HUES48 (cell line): ENCODE data around the gene DCC.

ENCODE experiments used
- H3K27ac ChIP-seq: one replicate; pipeline ENCODE4 v1.7.0; 2013; ENCODE audit warnings: low read depth, low read length, inconsistent platforms
- H3K27me3 ChIP-seq: 2 replicates; pipeline ENCODE4 v1.6.1; 2013; ENCODE audit warnings: mild to moderate bottlenecking, low read length; ENCODE audit not compliant: control insufficient read depth, insufficient read depth
- H3K36me3 ChIP-seq: 2 replicates; pipeline ENCODE4 v1.6.1; 2013; ENCODE audit warnings: low read length; ENCODE audit not compliant: control insufficient read depth, insufficient read depth
- H3K4me1 ChIP-seq: 2 replicates; pipeline ENCODE4 v1.6.1; 2013; ENCODE audit warnings: mild to moderate bottlenecking, low read length; ENCODE audit not compliant: control insufficient read depth, insufficient read depth
- H3K4me3 ChIP-seq: 2 replicates; pipeline ENCODE4 v1.5.1; 2013; ENCODE audit warnings: mild to moderate bottlenecking, low read depth, low read length
- H3K9ac ChIP-seq: 2 replicates; pipeline ENCODE4 v1.6.1; 2013; ENCODE audit warnings: mild to moderate bottlenecking, low read depth, low read length, moderate library complexity
- H3K9me3 ChIP-seq: 2 replicates; pipeline ENCODE4 v1.6.1; 2013; ENCODE audit warnings: low read length; ENCODE audit not compliant: control insufficient read depth, insufficient read depth

Gene DCC

GRCh38 chr18:53114441-53114840, 774.4 kb downstream of the DCC start:
- no peak overlapping the region for H3K9ac ChIP-seq
- no peaks in the 10 kb centered on the region for H3K27me3 ChIP-seq
- H3K27ac ChIP-seq, result no peak overlapping the region
- H3K36me3 ChIP-seq, result no peaks in the 10 kb centered on the region
- no peak overlapping the region for H3K4me3 ChIP-seq
- H3K9me3 ChIP-seq, result no peaks in the 10 kb centered on the region
- peaks cover 11% of the 10 kb centered on the region for H3K4me1 ChIP-seq

GRCh38 chr18:53115876-53116585, 776.0 kb downstream of the DCC start:
- H3K4me1 ChIP-seq, result peaks cover 11% of the 10 kb centered on the region
- no peak overlapping the region for H3K27ac ChIP-seq
- H3K4me3 ChIP-seq, result no peak overlapping the region; the same call in 1 of the 2 replicates
- H3K36me3 ChIP-seq, result no peaks in the 10 kb centered on the region
- H3K9ac ChIP-seq, result no peak overlapping the region
- no peaks in the 10 kb centered on the region for H3K27me3 ChIP-seq
- no peaks in the 10 kb centered on the region for H3K9me3 ChIP-seq

GRCh38 chr18:53117851-53118250, 777.9 kb downstream of the DCC start:
- H3K9me3 ChIP-seq, result no peaks in the 10 kb centered on the region
- no peaks in the 10 kb centered on the region for H3K27me3 ChIP-seq
- H3K27ac ChIP-seq, result no peak overlapping the region

GRCh38 chr18:53126210-53126609, 786.2 kb downstream of the DCC start:
- Histone ChIP-seq H3K27ac (no peak overlapping the region), H3K27me3 (no peaks in the 10 kb centered on the region), H3K4me3 (no peak overlapping the region), H3K36me3 (no peaks in the 10 kb centered on the region), H3K9ac (no peak overlapping the region), H3K4me1 (peaks cover 19% of the 10 kb centered on the region), H3K9me3 (no peaks in the 10 kb centered on the region)

More at GRCh38 chr18:53117851-53118250, 777.9 kb downstream of the DCC start:
- Histone ChIP-seq H3K36me3 (no peaks in the 10 kb centered on the region), H3K4me3 (no peak overlapping the region), H3K9ac (no peak overlapping the region), H3K4me1 (peaks cover 11% of the 10 kb centered on the region)

- H3K27me3 ChIP-seq, result no peaks in the 10 kb centered on the region
- H3K4me1 ChIP-seq, result peaks cover 15% of the 10 kb centered on the region
- no peak overlapping the region for H3K4me3 ChIP-seq
- H3K27ac ChIP-seq, result no peak overlapping the region
- no peaks in the 10 kb centered on the region for H3K9me3 ChIP-seq
- no peaks in the 10 kb centered on the region for H3K36me3 ChIP-seq
- H3K9ac ChIP-seq, result no peak overlapping the region
Measured at GRCh38 chr18:53131001-53131400, 791.0 kb downstream of the DCC start.

- Histone ChIP-seq H3K4me1 (peaks cover 1% of the 10 kb centered on the region; the same call in 1 of the 2 replicates), H3K27me3 (no peaks in the 10 kb centered on the region), H3K9ac (no peak overlapping the region), H3K4me3 (no peak overlapping the region), H3K27ac (no peak overlapping the region), H3K36me3 (no peaks in the 10 kb centered on the region), H3K9me3 (0 out of 2 replicates have a peak, but pooled peaks cover 4% of the 10 kb centered on the region)
Measured at GRCh38 chr18:53134711-53135110, 794.7 kb downstream of the DCC start.

- no peaks in the 10 kb centered on the region for H3K36me3 ChIP-seq
- no peak overlapping the region for H3K27ac ChIP-seq
- peaks cover 3% of the 10 kb centered on the region; the same call in 1 of the 2 replicates for H3K4me1 ChIP-seq
- H3K4me3 ChIP-seq, result no peak overlapping the region
- no peaks in the 10 kb centered on the region for H3K27me3 ChIP-seq
- H3K9me3 ChIP-seq, result 0 out of 2 replicates have a peak, but pooled peaks cover 4% of the 10 kb centered on the region
- no peak overlapping the region for H3K9ac ChIP-seq
Measured at GRCh38 chr18:53135654-53136053, 795.7 kb downstream of the DCC start.

- H3K27ac ChIP-seq, result no peak overlapping the region
- H3K4me1 ChIP-seq, result peaks cover 3% of the 10 kb centered on the region; the same call in 1 of the 2 replicates
- 0 out of 2 replicates have a peak, but pooled peaks cover 4% of the 10 kb centered on the region for H3K9me3 ChIP-seq
- no peaks in the 10 kb centered on the region for H3K36me3 ChIP-seq
- no peak overlapping the region for H3K9ac ChIP-seq
- H3K27me3 ChIP-seq, result no peaks in the 10 kb centered on the region
- no peak overlapping the region for H3K4me3 ChIP-seq
Measured at GRCh38 chr18:53139746-53140500, 799.9 kb downstream of the DCC start.

GRCh38 chr18:53142005-53142404, 802.0 kb downstream of the DCC start:
- Histone ChIP-seq H3K9me3 (0 out of 2 replicates have a peak, but pooled peaks cover 3% of the 10 kb centered on the region), H3K9ac (no peak overlapping the region), H3K36me3 (no peaks in the 10 kb centered on the region), H3K4me3 (no peak overlapping the region), H3K27me3 (no peaks in the 10 kb centered on the region), H3K27ac (no peak overlapping the region), H3K4me1 (peaks cover 3% of the 10 kb centered on the region; the same call in 1 of the 2 replicates)

GRCh38 chr18:53147472-53147871, 807.5 kb downstream of the DCC start:
- H3K27ac ChIP-seq, result no peak overlapping the region
- no peak overlapping the region for H3K9ac ChIP-seq
- no peaks in the 10 kb centered on the region for H3K36me3 ChIP-seq
- no peaks in the 10 kb centered on the region for H3K27me3 ChIP-seq
- H3K4me3 ChIP-seq, result no peak overlapping the region
- H3K4me1 ChIP-seq, result no peaks in the 10 kb centered on the region
- H3K9me3 ChIP-seq, result no peaks in the 10 kb centered on the region

- Histone ChIP-seq H3K9ac (no peak overlapping the region), H3K4me3 (no peak overlapping the region), H3K9me3 (no peaks in the 10 kb centered on the region), H3K27me3 (no peaks in the 10 kb centered on the region), H3K36me3 (no peaks in the 10 kb centered on the region), H3K27ac (no peak overlapping the region), H3K4me1 (no peaks in the 10 kb centered on the region)
Measured at GRCh38 chr18:53148123-53148522, 808.1 kb downstream of the DCC start.
